ENCODE results near the gene CD300LF. TPM values are rescaled to one million over a fixed set of nuclear protein-coding genes. Genes with fewer than 3 reads are reported as not detected.

The CD300LF gene
- total and polyA plus RNA-seq, 10 of the 15 experiments (the other 5 are each of a cell fraction or from before 2014, with no cell fraction given), result 0.15 TPM; not detected in 9

- Histone ChIP-seq H3K4me2 (ENCODE audit: control insufficient read depth, insufficient read depth) (peak overlapping the region; percentile 57), H3K27ac (ENCODE audit: control insufficient read depth, insufficient read depth) (peak overlapping the region; percentile 1), H4K20me1 (ENCODE audit: control insufficient read depth, insufficient read depth) (no peaks in the 10 kb centered on the region), H3K9ac (ENCODE audit: control insufficient read depth, insufficient read depth, low read length) (no peak overlapping the region), H3K36me3 (ENCODE audit: control insufficient read depth in 2 of 2, insufficient read depth in 2 of 2, low read length in 1 of 2) (no peaks in the 10 kb centered on the region; a peak in 2 of 4 replicates), H3K27me3 (replicated peaks in 1 of 2; ENCODE audit: control insufficient read depth in 2 of 2, insufficient read depth in 2 of 2, low read length in 1 of 2) (no peaks in the 10 kb centered on the region), H3K4me1 (ENCODE audit: control insufficient read depth, insufficient read depth, low read length) (peaks cover 21% of the 10 kb centered on the region), H3K79me2 (ENCODE audit: control insufficient read depth, insufficient read depth, low read length) (peaks cover 8% of the 10 kb centered on the region), H3K4me3 (no peak overlapping the region), H2AFZ (ENCODE audit: control insufficient read depth, low read depth, low read length) (no peak overlapping the region), H3K9me3 (replicated peaks; ENCODE audit: control insufficient read depth, insufficient read depth, low read length) (no peaks in the 10 kb centered on the region)
- ChIA-PET RAD21 (ENCODE audit: unreplicated experiment) (interaction anchor here (0.7 to 2.7 kb wide), 6 partner anchors 9 to 101 kb away, joined by 3 to 12 read pairs (median 6); partner anchors contain the start of gene NAT9), SMC1A (ENCODE audit: uncharacterized antibody, unreplicated experiment) (interaction anchor here (0.8 to 2.0 kb wide), 6 partner anchors 8 to 108 kb away, joined by 3 to 12 read pairs (median 9); no protein-coding TSS in a partner anchor), CTCF (interaction anchor here (0.7 to 5.2 kb wide), 12 partner anchors 10 to 115 kb away, joined by 3 to 33 read pairs (median 6); partner anchors contain the start of genes NAT9 and RAB37), POLR2A (interaction anchor here (0.8 to 2.8 kb wide), 5 partner anchors 9 to 113 kb away, joined by 3 to 16 read pairs (median 5); partner anchors contain the start of genes FDXR, NAT9 and RAB37)
- intact Hi-C loops (cut with micrococcal nuclease; ENCODE audit: unreplicated experiment), result no loop called here
- FAIRE-seq, result peak; percentile 69
- BruUV-seq (replicated peaks), result no TSS peak
- no peak for DNase-seq (ENCODE audit: low read depth, low spot score)
- ATAC-seq, result peak; percentile 90
- WGBS (ENCODE audit: insufficient coverage, insufficient replicate concordance, low lambda C conversion rate, missing lambda C conversion rate), result 16% methylated on average over 9 of the region's 9 CpGs
- in situ Hi-C loops (cut with MboI), result no loop called here
- TF ChIP-seq SMC3 (IDR thresholded peaks at IDR 0.05; ENCODE audit: borderline replicate concordance, low read length) (peak; percentile 46; the same call in 1 of the 2 replicates), TCF7 (IDR thresholded peaks at IDR 0.05; ENCODE audit: borderline replicate concordance) (no peak), CBFB (IDR thresholded peaks at IDR 0.05; ENCODE audit: low read depth) (no peak), PBX3 (IDR thresholded peaks at IDR 0.05; ENCODE audit: insufficient replicate concordance, low read depth, low read length) (no peak), ZNF274 (IDR thresholded peaks at IDR 0.05; ENCODE audit: insufficient read depth, insufficient read length) (no peak), ELK1 (IDR thresholded peaks at IDR 0.05; ENCODE audit: low read depth, low read length) (no peak), CTCF (IDR thresholded peaks at IDR 0.05 in 2 of 3, conservative IDR thresholded peaks at IDR 0.05 in 1 of 3; ENCODE audit: control insufficient read depth in 2 of 3, extremely low read depth in 1 of 3, insufficient read depth in 1 of 3, low read depth in 3 of 3, low read length in 3 of 3) (peak; percentile 16 to 32 (median 30); a peak in 3 of 6 replicates), SIX5 (IDR thresholded peaks at IDR 0.05; ENCODE audit: low read depth, low read length, severe bottlenecking) (no peak), ATF3 (IDR thresholded peaks at IDR 0.05; ENCODE audit: borderline replicate concordance, extremely low read depth, low read depth, low read length) (no peak), EED (IDR thresholded peaks at IDR 0.05; ENCODE audit: low read depth) (0 out of 2 replicates have a peak, but pooled peaks have one; percentile 26), STAT3 (IDR thresholded peaks at IDR 0.05; ENCODE audit: low read depth, low read length) (no peak), RELB (IDR thresholded peaks at IDR 0.05; ENCODE audit: low read depth) (no peak), MYC (IDR thresholded peaks at IDR 0.05; ENCODE audit: insufficient read depth, insufficient read length, insufficient replicate concordance, low read length, severe bottlenecking) (no peak), SIN3A (IDR thresholded peaks at IDR 0.05; ENCODE audit: low read depth, low read length) (no peak), STAT1 (conservative IDR thresholded peaks at IDR 0.05) (no peak), ATF7 (IDR thresholded peaks at IDR 0.05; ENCODE audit: low read depth) (no peak)
Measured at GRCh38 chr17:74759243-74759801, 46.6 kb upstream of the CD300LF start.
